Liver (tissue), 9 donors: ENCODE measurements around the gene LANCL1. TPM values are rescaled to one million over a fixed set of nuclear protein-coding genes. Genes with fewer than 3 reads are reported as not detected.

ENCODE experiments used
- DNase-seq: peaks from one replicate; pipeline ENCODE4 v3.0.0-alpha.2; 2017; ENCODE audit warnings: low spot score
- H3K27ac ChIP-seq, 2 donors: one replicate each; pipeline ENCODE4 v1.7.0; 2013; ENCODE audit warnings: inconsistent platforms in 2 of 2, low read length in 2 of 2, control low read depth in 1 of 2, low read depth in 1 of 2, mild to moderate bottlenecking in 1 of 2
- H3K27me3 ChIP-seq, 4 donors: one replicate each; pipeline versions ENCODE4 v1.6.1 to v1.7.0; 2013; ENCODE audit warnings: low read length in 3 of 4, inconsistent platforms in 1 of 4, mild to moderate bottlenecking in 1 of 4, moderate library complexity in 1 of 4; ENCODE audit not compliant: control insufficient read depth in 4 of 4, insufficient read depth in 4 of 4
- H3K36me3 ChIP-seq, 4 donors: one replicate each; pipeline versions ENCODE4 v1.6.1 to v1.7.0; 2013; ENCODE audit warnings: low read length in 3 of 4, mild to moderate bottlenecking in 3 of 4, low read depth in 1 of 4, moderate library complexity in 1 of 4; ENCODE audit not compliant: control insufficient read depth in 4 of 4, insufficient read depth in 3 of 4
- H3K4me1 ChIP-seq, 4 donors: one replicate each; pipeline versions ENCODE4 v1.6.1 to v1.7.0; 2013; ENCODE audit warnings: low read length in 3 of 4, mild to moderate bottlenecking in 3 of 4, moderate library complexity in 1 of 4; ENCODE audit not compliant: control insufficient read depth in 4 of 4, insufficient read depth in 4 of 4
- H3K4me3 ChIP-seq, 3 donors: one replicate each; pipeline versions ENCODE4 v1.6.1 to v1.7.0; 2013; ENCODE audit warnings: low read length in 3 of 3, control low read depth in 1 of 3, low read depth in 1 of 3, mild to moderate bottlenecking in 1 of 3
- H3K9ac ChIP-seq, 2 donors: one replicate each; pipeline ENCODE4 v1.7.0; 2013; ENCODE audit warnings: low read length in 2 of 2, mild to moderate bottlenecking in 2 of 2, moderate library complexity in 2 of 2, control low read depth in 1 of 2, low read depth in 1 of 2
- H3K9me3 ChIP-seq, 4 donors: one replicate each; pipeline versions ENCODE4 v1.6.1 to v1.7.0; 2013; ENCODE audit warnings: low read length in 3 of 4; ENCODE audit not compliant: control insufficient read depth in 4 of 4
- ATF3 ChIP-seq: IDR thresholded peaks from 2 replicates; pipeline ENCODE4 v1.6.1; 2016; ENCODE audit warnings: antibody characterized with exemption
- CTCF ChIP-seq: fragments of 150-350 bp; IDR thresholded peaks from 2 replicates; pipeline ENCODE4 v1.5.1; 2017; ENCODE audit warnings: improper control_type of control experiment, low read depth, low read length; ENCODE audit not compliant: missing input control
- EGR1 ChIP-seq, 2 donors: IDR thresholded peaks; 2 replicates each; pipeline ENCODE4 v1.6.1; 2016 to 2018; ENCODE audit warnings: antibody characterized with exemption in 2 of 2, low read depth in 2 of 2
- FOXA1 ChIP-seq: IDR thresholded peaks from 2 replicates; pipeline ENCODE4 v1.6.1; 2016; ENCODE audit warnings: antibody characterized with exemption
- FOXA2 ChIP-seq: IDR thresholded peaks from 2 replicates; pipeline ENCODE4 v1.6.1; 2016; ENCODE audit warnings: antibody characterized with exemption
- GABPA ChIP-seq, 2 donors: IDR thresholded peaks in 1 of 2; conservative IDR thresholded peaks in 1 of 2; 2 replicates each; pipeline ENCODE4 v1.6.1; 2016; ENCODE audit warnings: antibody characterized with exemption in 2 of 2, mild to moderate bottlenecking in 1 of 2, moderate library complexity in 1 of 2
- HNF4A ChIP-seq, 2 donors: conservative IDR thresholded peaks; 2 replicates each; pipeline ENCODE4 v1.6.1; 2016; ENCODE audit warnings: antibody characterized with exemption in 2 of 2, mild to moderate bottlenecking in 2 of 2
- HNF4G ChIP-seq: IDR thresholded peaks from 2 replicates; pipeline ENCODE4 v1.6.1; 2016; ENCODE audit warnings: antibody characterized with exemption
- JUND ChIP-seq, 2 donors: IDR thresholded peaks; 2 replicates each; pipeline ENCODE4 v1.6.1; 2016; ENCODE audit warnings: antibody characterized with exemption in 2 of 2
- MAX ChIP-seq: IDR thresholded peaks from 2 replicates; pipeline ENCODE4 v1.6.1; 2016; ENCODE audit warnings: antibody characterized with exemption
- NR2F2 ChIP-seq: IDR thresholded peaks from 2 replicates; pipeline ENCODE4 v1.6.1; 2016; ENCODE audit warnings: antibody characterized with exemption
- RAD21 ChIP-seq, 2 donors: IDR thresholded peaks; 2 replicates each; pipeline ENCODE4 v1.6.1; 2016; ENCODE audit warnings: antibody characterized with exemption in 2 of 2, mild to moderate bottlenecking in 2 of 2
- REST ChIP-seq: IDR thresholded peaks from 2 replicates; pipeline ENCODE4 v1.6.1; 2016; ENCODE audit warnings: antibody characterized with exemption, mild to moderate bottlenecking
- RXRA ChIP-seq, 2 donors: IDR thresholded peaks; 2 replicates each; pipeline ENCODE4 v1.6.1; 2017 to 2018; ENCODE audit warnings: antibody characterized with exemption in 2 of 2, mild to moderate bottlenecking in 1 of 2
- SP1 ChIP-seq: IDR thresholded peaks from 2 replicates; pipeline ENCODE4 v1.6.1; 2018; ENCODE audit warnings: antibody characterized with exemption, mild to moderate bottlenecking
- TAF1 ChIP-seq: conservative IDR thresholded peaks from 2 replicates; pipeline ENCODE4 v1.6.1; 2016; ENCODE audit warnings: antibody characterized with exemption, mild to moderate bottlenecking
- YY1 ChIP-seq: IDR thresholded peaks from 2 replicates; pipeline ENCODE4 v1.6.1; 2016; ENCODE audit warnings: antibody characterized with exemption, mild to moderate bottlenecking
- ZBTB33 ChIP-seq: IDR thresholded peaks from 2 replicates; pipeline ENCODE4 v1.6.1; 2016; ENCODE audit warnings: antibody characterized with exemption
- polyA plus RNA-seq, 2 donors: library from polyadenylated mRNA; stranded (reverse) in 1 of 2; unstranded in 1 of 2; fragments of 200-250 nt in 1 of 2; fragments of >200 nt in 1 of 2; fragmentation: Nextera tagmentation in 1 of 2; extraction: Ambion mirVana in 1 of 2; gene quantifications; one replicate each; pipeline versions ENCODE4 v1.2.1 to v1.2.3, GENCODE V29; 2013 to 2015
- total RNA-seq, 2 donors: library from RNA; depleted of rRNA; stranded (reverse); fragments of >200 nt; gene quantifications; one replicate each; pipeline ENCODE4 v1.2.3, GENCODE V29; 2014
- donor health status: healthy.
- donor health status: healthy.
- donor health status: healthy.
- donor health status: healthy.
- donor health status: healthy.

Gene LANCL1
- total and polyA plus RNA-seq, 4 donors = 7.2 to 21.0 (median 12.1) TPM

GRCh38 chr2:210524533-210524932 is 48.0 kb upstream of the LANCL1 start:
- H3K36me3 ChIP-seq = no peaks in the 10 kb centered on the region
- peaks cover 9 to 54% (median 44%) of the 10 kb centered on the region in 4 donors for H3K4me1 ChIP-seq
- peak overlapping the region in 1 of 2 donors; percentile 1 for H3K27ac ChIP-seq
- DNase-seq = no peak
- no peaks in the 10 kb centered on the region for H3K9me3 ChIP-seq
- no peak overlapping the region for H3K4me3 ChIP-seq
- no peak overlapping the region for H3K9ac ChIP-seq
- H3K27me3 ChIP-seq = no peaks in the 10 kb centered on the region
- no peak for TF ChIP-seq ATF3
- TF ChIP-seq CTCF = no peak
- TF ChIP-seq RXRA (IDR thresholded peaks at IDR 0.05) = peak; percentile 92 to 93
- TF ChIP-seq RAD21 (IDR thresholded peaks at IDR 0.05) = peak in 1 of 2 donors; percentile 34
- no peak for TF ChIP-seq REST
- no peak for TF ChIP-seq FOXA1
- no peak for TF ChIP-seq ZBTB33
- peak; percentile 42 for TF ChIP-seq SP1
- TF ChIP-seq TAF1 = no peak
- TF ChIP-seq HNF4A (conservative IDR thresholded peaks at IDR 0.05) = peak; percentile 28 to 45
- TF ChIP-seq NR2F2 = no peak
- TF ChIP-seq FOXA2 = no peak
- no peak for TF ChIP-seq EGR1 (IDR thresholded peaks at IDR 0.05; ENCODE audit: low read depth in 2 of 2)
- TF ChIP-seq YY1 = peak; percentile 79
- no peak for TF ChIP-seq GABPA (IDR thresholded peaks at IDR 0.05 in 1 of 2, conservative IDR thresholded peaks at IDR 0.05 in 1 of 2)
- no peak for TF ChIP-seq HNF4G
- TF ChIP-seq MAX = no peak
- TF ChIP-seq JUND (IDR thresholded peaks at IDR 0.05) = no peak
